Activated naive CD8-positive, alpha-beta T cell treated with anti-CD3 and anti-CD28 coated beads for 36 hours (primary cell): ENCODE measurements around the gene TRIM61. TPM values are rescaled to one million over a fixed set of nuclear protein-coding genes. Genes with fewer than 3 reads are reported as not detected.
"Not testable (repeated sequence)": the region's sequence is repeated elsewhere in the genome, so short reads cannot be mapped to it uniquely, and the experiment has no call there.

Source experiments
- DNase-seq: peaks from one replicate; pipeline ENCODE4 v3.0.0; 2021
- H3K27ac Mint-ChIP-seq: one replicate; pipeline ENCODE4 v1.8.0; 2022; ENCODE audit warnings: mild to moderate bottlenecking, moderate library complexity, mixed read lengths
- H3K27me3 Mint-ChIP-seq: one replicate; pipeline ENCODE4 v1.8.0; 2022; ENCODE audit warnings: mild to moderate bottlenecking, mixed read lengths
- H3K36me3 Mint-ChIP-seq: one replicate; pipeline ENCODE4 v1.8.0; 2021; ENCODE audit warnings: mild to moderate bottlenecking, mixed read lengths
- H3K4me1 Mint-ChIP-seq: one replicate; pipeline ENCODE4 v1.8.0; 2021; ENCODE audit warnings: mixed read lengths
- H3K4me3 Mint-ChIP-seq: one replicate; pipeline ENCODE4 v1.8.0; 2022; ENCODE audit warnings: mild to moderate bottlenecking, moderate library complexity, mixed read lengths
- H3K9me3 Mint-ChIP-seq: one replicate; pipeline ENCODE4 v1.8.0; 2022; ENCODE audit warnings: mixed read lengths
- total RNA-seq, 2 experiments: library from RNA; stranded (reverse); gene quantifications; one replicate each; pipeline ENCODE4 v1.2.3, GENCODE V29; 2021

The TRIM61 gene
- total RNA-seq, 2 experiments from 2014 or later, result 3.4 to 4.1 TPM

GRCh38 chr4:164943192-164943591 lies 34.3 kb downstream of the TRIM61 start:
- Mint-ChIP-seq H3K36me3 (no peaks in the 10 kb centered on the region), H3K27me3 (peaks cover 13% of the 10 kb centered on the region), H3K27ac (no peak overlapping the region), H3K9me3 (no peaks in the 10 kb centered on the region), H3K4me3 (no peak overlapping the region), H3K4me1 (no peaks in the 10 kb centered on the region)
- DNase-seq, result no peak

- Mint-ChIP-seq H3K36me3 (no peaks in the 10 kb centered on the region), H3K4me1 (no peaks in the 10 kb centered on the region), H3K4me3 (no peak overlapping the region), H3K27me3 (peaks cover 26% of the 10 kb centered on the region), H3K27ac (no peak overlapping the region), H3K9me3 (no peaks in the 10 kb centered on the region)
- no peak for DNase-seq
These were observed 39.7 kb downstream of the TRIM61 start for GRCh38 chr4:164937576-164938270.

- H3K4me3 Mint-ChIP-seq, H3K9me3 Mint-ChIP-seq, DNase-seq, H3K27ac Mint-ChIP-seq, H3K36me3 Mint-ChIP-seq, H3K4me1 Mint-ChIP-seq: not testable (repeated sequence)
- peaks cover 23% of the 10 kb centered on the region for H3K27me3 Mint-ChIP-seq
These were observed 41.4 kb downstream of the TRIM61 start for GRCh38 chr4:164935865-164936606.

- Mint-ChIP-seq H3K9me3 (no peaks in the 10 kb centered on the region), H3K4me3 (no peak overlapping the region), H3K27ac (no peak overlapping the region), H3K4me1 (no peaks in the 10 kb centered on the region), H3K36me3 (no peaks in the 10 kb centered on the region), H3K27me3 (peaks cover 23% of the 10 kb centered on the region)
- DNase-seq, result no peak
These were observed 42.1 kb downstream of the TRIM61 start for GRCh38 chr4:164935363-164935762.

GRCh38 chr4:164933244-164933643 lies 44.2 kb downstream of the TRIM61 start:
- DNase-seq, result no peak
- no peaks in the 10 kb centered on the region for H3K9me3 Mint-ChIP-seq
- H3K4me3 Mint-ChIP-seq, result no peak overlapping the region
- H3K36me3 Mint-ChIP-seq, result no peaks in the 10 kb centered on the region
- H3K27me3 Mint-ChIP-seq, result peaks cover 18% of the 10 kb centered on the region
- no peak overlapping the region for H3K27ac Mint-ChIP-seq
- no peaks in the 10 kb centered on the region for H3K4me1 Mint-ChIP-seq

- Mint-ChIP-seq H3K27ac (no peak overlapping the region), H3K4me3 (no peak overlapping the region)
These were observed 45.7 kb downstream of the TRIM61 start for GRCh38 chr4:164931551-164932324.

GRCh38 chr4:164930647-164931046 lies 46.8 kb downstream of the TRIM61 start:
- no peaks in the 10 kb centered on the region for H3K36me3 Mint-ChIP-seq
- no peaks in the 10 kb centered on the region for H3K9me3 Mint-ChIP-seq
- H3K27ac Mint-ChIP-seq, result no peak overlapping the region
- no peaks in the 10 kb centered on the region for H3K4me1 Mint-ChIP-seq
- no peak for DNase-seq
- H3K27me3 Mint-ChIP-seq, result peaks cover 12% of the 10 kb centered on the region
- no peak overlapping the region for H3K4me3 Mint-ChIP-seq

More at GRCh38 chr4:164931551-164932324, 45.7 kb downstream of the TRIM61 start:
- H3K27me3 Mint-ChIP-seq, result peaks cover 12% of the 10 kb centered on the region
- H3K4me1 Mint-ChIP-seq, result no peaks in the 10 kb centered on the region
- no peak for DNase-seq
- H3K9me3 Mint-ChIP-seq, result no peaks in the 10 kb centered on the region
- H3K36me3 Mint-ChIP-seq, result no peaks in the 10 kb centered on the region

- H3K27me3 Mint-ChIP-seq, result peaks cover 14% of the 10 kb centered on the region
- H3K27ac Mint-ChIP-seq, H3K4me3 Mint-ChIP-seq, DNase-seq, H3K9me3 Mint-ChIP-seq, H3K4me1 Mint-ChIP-seq, H3K36me3 Mint-ChIP-seq: not testable (repeated sequence)
These were observed 50.4 kb downstream of the TRIM61 start for GRCh38 chr4:164927101-164927500.

- DNase-seq, result no peak
- peaks cover 14% of the 10 kb centered on the region for H3K27me3 Mint-ChIP-seq
- H3K4me3 Mint-ChIP-seq, result no peak overlapping the region
These were observed 51.2 kb downstream of the TRIM61 start for GRCh38 chr4:164926301-164926700.

GRCh38 chr4:164924670-164925238 lies 52.7 kb downstream of the TRIM61 start:
- no peaks in the 10 kb centered on the region for H3K36me3 Mint-ChIP-seq
- no peak for DNase-seq
- no peak overlapping the region for H3K27ac Mint-ChIP-seq
- peaks cover 14% of the 10 kb centered on the region for H3K27me3 Mint-ChIP-seq
- no peak overlapping the region for H3K4me3 Mint-ChIP-seq
- H3K9me3 Mint-ChIP-seq, result no peaks in the 10 kb centered on the region
- H3K4me1 Mint-ChIP-seq, result no peaks in the 10 kb centered on the region

More at GRCh38 chr4:164926301-164926700, 51.2 kb downstream of the TRIM61 start:
- no peaks in the 10 kb centered on the region for H3K36me3 Mint-ChIP-seq
- H3K4me1 Mint-ChIP-seq, result no peaks in the 10 kb centered on the region
- no peak overlapping the region for H3K27ac Mint-ChIP-seq
- no peaks in the 10 kb centered on the region for H3K9me3 Mint-ChIP-seq

GRCh38 chr4:164918956-164919355 lies 58.5 kb downstream of the TRIM61 start:
- Mint-ChIP-seq H3K27me3 (no peaks in the 10 kb centered on the region), H3K27ac (no peak overlapping the region), H3K9me3 (no peaks in the 10 kb centered on the region), H3K4me3 (no peak overlapping the region), H3K36me3 (no peaks in the 10 kb centered on the region), H3K4me1 (no peaks in the 10 kb centered on the region)
- no peak for DNase-seq

Other genes with a start within 250 kb of the TRIM61 start
- not detected for gene SMIM31, start 223.5 kb downstream of the TRIM61 start, total RNA-seq
- gene APELA, start 100.5 kb downstream of the TRIM61 start, total RNA-seq, result not detected
- gene TRIM60, start 54.3 kb upstream of the TRIM61 start, total RNA-seq, result not detected
- gene TRIM75, start 76.2 kb upstream of the TRIM61 start, total RNA-seq, result not detected
- gene TMEM192, start 135.2 kb upstream of the TRIM61 start, total RNA-seq, result 10 to 100 TPM; 13.2 to 14.9 TPM
- 10 to 100 TPM; 23.7 to 28.0 TPM for gene KLHL2, start 229.9 kb upstream of the TRIM61 start, total RNA-seq